HL-60 (cell line): ENCODE measurements around the gene FARP1.

Experiments
- CTCF ChIP-seq: IDR thresholded peaks from one replicate; pipeline ENCODE4 v1.5.1; 2011; ENCODE audit warnings: low read length, control low read depth, inconsistent platforms; ENCODE audit not compliant: insufficient read depth
- POLR2AphosphoS5 ChIP-seq: IDR thresholded peaks from 2 replicates; pipeline ENCODE4 v1.6.1; 2012; ENCODE audit warnings: low read depth
- REST ChIP-seq: IDR thresholded peaks from 2 replicates; pipeline ENCODE4 v1.6.1; 2012; ENCODE audit warnings: low read depth; ENCODE audit not compliant: insufficient replicate concordance
- SPI1 ChIP-seq: IDR thresholded peaks from 2 replicates; pipeline ENCODE4 v1.6.1; 2012; ENCODE audit warnings: low read depth, mild to moderate bottlenecking, borderline replicate concordance

GRCh38 chr13:98494769-98495168, 351.9 kb downstream of the FARP1 start:
- TF ChIP-seq CTCF (no peak), POLR2AphosphoS5 (no peak), SPI1 (no peak), REST (no peak)
